ENCODE data around the gene OR8B3. TPM values are rescaled to one million over a fixed set of nuclear protein-coding genes. Genes with fewer than 3 reads are reported as not detected.

Gene OR8B3
- total and polyA plus RNA-seq, 10 of the 15 experiments (the other 5 are each of a cell fraction or from before 2014, with no cell fraction given): not detected

DNA sequence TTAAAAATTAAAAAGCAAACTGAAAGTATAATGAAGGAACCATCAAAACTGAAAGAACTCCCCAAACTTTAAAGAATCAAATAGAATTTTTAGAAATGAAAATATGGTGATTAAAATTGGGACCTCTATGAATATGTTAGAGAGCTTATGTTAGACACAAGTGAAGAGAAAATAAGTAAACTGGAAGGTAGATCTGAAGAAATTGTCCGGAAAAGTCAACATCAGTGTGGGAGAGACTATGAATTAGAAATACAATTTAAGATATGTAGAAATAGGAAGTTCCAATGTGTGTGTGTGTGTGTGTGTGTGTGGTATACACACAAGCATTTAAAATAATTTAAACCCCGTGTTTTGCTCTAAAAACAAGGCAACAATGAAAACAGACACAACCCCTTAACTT lies 30.8 kb upstream of the OR8B3 start:
- FAIRE-seq (no peak), ATAC-seq (no peak), DNase-seq (ENCODE audit: low read depth, low spot score) (no peak)
- H3K4me3 ChIP-seq: no peak overlapping the region
- SMC1A ChIA-PET (ENCODE audit: uncharacterized antibody, unreplicated experiment): interaction anchor here (1.7 kb wide), 1 partner anchor 28 kb away, joined by 3 read pairs; no protein-coding TSS in a partner anchor
- in situ Hi-C loops (cut with MboI) (no loop called here), intact Hi-C loops (cut with micrococcal nuclease; ENCODE audit: unreplicated experiment) (no loop called here)
- no peak overlapping the region for H3K27ac ChIP-seq (ENCODE audit: control insufficient read depth, insufficient read depth)
- POLR2A ChIA-PET: no interaction called here
- H3K79me2 ChIP-seq (ENCODE audit: control insufficient read depth, insufficient read depth, low read length): no peaks in the 10 kb centered on the region
- no peaks in the 10 kb centered on the region for H3K36me3 ChIP-seq (ENCODE audit: control insufficient read depth in 2 of 2, insufficient read depth in 2 of 2, low read length in 1 of 2)
- no peaks in the 10 kb centered on the region; the same call in 2 of the 3 replicates for H3K9me3 ChIP-seq (replicated peaks; ENCODE audit: control insufficient read depth, insufficient read depth, low read length)
- no peaks in the 10 kb centered on the region; a peak in 2 of 4 replicates for H3K27me3 ChIP-seq (replicated peaks in 1 of 2; ENCODE audit: control insufficient read depth in 2 of 2, insufficient read depth in 2 of 2, low read length in 1 of 2)
- H3K4me2 ChIP-seq (ENCODE audit: control insufficient read depth, insufficient read depth): no peak overlapping the region
- WGBS (ENCODE audit: insufficient coverage, insufficient replicate concordance, low lambda C conversion rate, missing lambda C conversion rate): 26% methylated on average over 2 of the region's 2 CpGs
- H3K9ac ChIP-seq (ENCODE audit: control insufficient read depth, insufficient read depth, low read length): no peak overlapping the region
- RAD21 ChIA-PET (ENCODE audit: unreplicated experiment): interaction anchor here (1.1 kb wide), 1 partner anchor 14 kb away, joined by 3 read pairs; no protein-coding TSS in a partner anchor
- no peaks in the 10 kb centered on the region for H3K4me1 ChIP-seq (ENCODE audit: control insufficient read depth, insufficient read depth, low read length)
- no TSS peak for BruUV-seq (replicated peaks)
- H4K20me1 ChIP-seq (ENCODE audit: control insufficient read depth, insufficient read depth): no peaks in the 10 kb centered on the region
- H2AFZ ChIP-seq (ENCODE audit: control insufficient read depth, low read depth, low read length): no peak overlapping the region
- CTCF ChIA-PET: interaction anchor here (1.7 kb wide), 1 partner anchor 14 kb away, joined by 5 read pairs; no protein-coding TSS in a partner anchor
- TF ChIP-seq DPF2 (IDR thresholded peaks at IDR 0.05) (no peak), PAX5 (IDR thresholded peaks at IDR 0.05; ENCODE audit: borderline replicate concordance, low read depth, low read length) (no peak), ATF7 (IDR thresholded peaks at IDR 0.05; ENCODE audit: low read depth) (no peak), POLR2AphosphoS2 (IDR thresholded peaks at IDR 0.05; ENCODE audit: low read depth, low read length) (no peak), NRF1 (conservative IDR thresholded peaks at IDR 0.05; ENCODE audit: low read depth, low read length) (no peak), BMI1 (IDR thresholded peaks at IDR 0.05; ENCODE audit: borderline replicate concordance) (no peak), RAD21 (IDR thresholded peaks at IDR 0.05; ENCODE audit: insufficient read depth, low read depth, low read length) (no peak), EP300 (IDR thresholded peaks at IDR 0.05; ENCODE audit: borderline replicate concordance in 1 of 2, control insufficient read depth in 1 of 2, low read depth in 2 of 2, low read length in 2 of 2) (no peak), JUNB (IDR thresholded peaks at IDR 0.05) (no peak), MTA2 (IDR thresholded peaks at IDR 0.05; ENCODE audit: low read depth) (no peak), POLR2AphosphoS5 (IDR thresholded peaks at IDR 0.05; ENCODE audit: low read length) (no peak), CREB1 (IDR thresholded peaks at IDR 0.05; ENCODE audit: low read depth) (no peak), BACH1 (IDR thresholded peaks at IDR 0.05; ENCODE audit: borderline replicate concordance) (no peak), RAD51 (IDR thresholded peaks at IDR 0.05) (no peak)
- TF ChIP-seq, protein P1, sequence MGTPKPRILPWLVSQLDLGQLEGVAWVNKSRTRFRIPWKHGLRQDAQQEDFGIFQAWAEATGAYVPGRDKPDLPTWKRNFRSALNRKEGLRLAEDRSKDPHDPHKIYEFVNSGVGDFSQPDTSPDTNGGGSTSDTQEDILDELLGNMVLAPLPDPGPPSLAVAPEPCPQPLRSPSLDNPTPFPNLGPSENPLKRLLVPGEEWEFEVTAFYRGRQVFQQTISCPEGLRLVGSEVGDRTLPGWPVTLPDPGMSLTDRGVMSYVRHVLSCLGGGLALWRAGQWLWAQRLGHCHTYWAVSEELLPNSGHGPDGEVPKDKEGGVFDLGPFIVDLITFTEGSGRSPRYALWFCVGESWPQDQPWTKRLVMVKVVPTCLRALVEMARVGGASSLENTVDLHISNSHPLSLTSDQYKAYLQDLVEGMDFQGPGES (IDR thresholded peaks at IDR 0.05): no peak
- TF ChIP-seq, protein P2, sequence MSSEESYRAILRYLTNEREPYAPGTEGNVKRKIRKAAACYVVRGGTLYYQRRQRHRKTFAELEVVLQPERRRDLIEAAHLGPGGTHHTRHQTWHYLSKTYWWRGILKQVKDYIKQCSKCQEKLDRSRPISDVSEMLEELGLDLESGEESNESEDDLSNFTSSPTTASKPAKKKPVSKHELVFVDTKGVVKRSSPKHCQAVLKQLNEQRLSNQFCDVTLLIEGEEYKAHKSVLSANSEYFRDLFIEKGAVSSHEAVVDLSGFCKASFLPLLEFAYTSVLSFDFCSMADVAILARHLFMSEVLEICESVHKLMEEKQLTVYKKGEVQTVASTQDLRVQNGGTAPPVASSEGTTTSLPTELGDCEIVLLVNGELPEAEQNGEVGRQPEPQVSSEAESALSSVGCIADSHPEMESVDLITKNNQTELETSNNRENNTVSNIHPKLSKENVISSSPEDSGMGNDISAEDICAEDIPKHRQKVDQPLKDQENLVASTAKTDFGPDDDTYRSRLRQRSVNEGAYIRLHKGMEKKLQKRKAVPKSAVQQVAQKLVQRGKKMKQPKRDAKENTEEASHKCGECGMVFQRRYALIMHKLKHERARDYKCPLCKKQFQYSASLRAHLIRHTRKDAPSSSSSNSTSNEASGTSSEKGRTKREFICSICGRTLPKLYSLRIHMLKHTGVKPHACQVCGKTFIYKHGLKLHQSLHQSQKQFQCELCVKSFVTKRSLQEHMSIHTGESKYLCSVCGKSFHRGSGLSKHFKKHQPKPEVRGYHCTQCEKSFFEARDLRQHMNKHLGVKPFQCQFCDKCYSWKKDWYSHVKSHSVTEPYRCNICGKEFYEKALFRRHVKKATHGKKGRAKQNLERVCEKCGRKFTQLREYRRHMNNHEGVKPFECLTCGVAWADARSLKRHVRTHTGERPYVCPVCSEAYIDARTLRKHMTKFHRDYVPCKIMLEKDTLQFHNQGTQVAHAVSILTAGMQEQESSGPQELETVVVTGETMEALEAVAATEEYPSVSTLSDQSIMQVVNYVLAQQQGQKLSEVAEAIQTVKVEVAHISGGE (CRISPR knock-in tag; IDR thresholded peaks at IDR 0.05): no peak
- TF ChIP-seq, protein P3, sequence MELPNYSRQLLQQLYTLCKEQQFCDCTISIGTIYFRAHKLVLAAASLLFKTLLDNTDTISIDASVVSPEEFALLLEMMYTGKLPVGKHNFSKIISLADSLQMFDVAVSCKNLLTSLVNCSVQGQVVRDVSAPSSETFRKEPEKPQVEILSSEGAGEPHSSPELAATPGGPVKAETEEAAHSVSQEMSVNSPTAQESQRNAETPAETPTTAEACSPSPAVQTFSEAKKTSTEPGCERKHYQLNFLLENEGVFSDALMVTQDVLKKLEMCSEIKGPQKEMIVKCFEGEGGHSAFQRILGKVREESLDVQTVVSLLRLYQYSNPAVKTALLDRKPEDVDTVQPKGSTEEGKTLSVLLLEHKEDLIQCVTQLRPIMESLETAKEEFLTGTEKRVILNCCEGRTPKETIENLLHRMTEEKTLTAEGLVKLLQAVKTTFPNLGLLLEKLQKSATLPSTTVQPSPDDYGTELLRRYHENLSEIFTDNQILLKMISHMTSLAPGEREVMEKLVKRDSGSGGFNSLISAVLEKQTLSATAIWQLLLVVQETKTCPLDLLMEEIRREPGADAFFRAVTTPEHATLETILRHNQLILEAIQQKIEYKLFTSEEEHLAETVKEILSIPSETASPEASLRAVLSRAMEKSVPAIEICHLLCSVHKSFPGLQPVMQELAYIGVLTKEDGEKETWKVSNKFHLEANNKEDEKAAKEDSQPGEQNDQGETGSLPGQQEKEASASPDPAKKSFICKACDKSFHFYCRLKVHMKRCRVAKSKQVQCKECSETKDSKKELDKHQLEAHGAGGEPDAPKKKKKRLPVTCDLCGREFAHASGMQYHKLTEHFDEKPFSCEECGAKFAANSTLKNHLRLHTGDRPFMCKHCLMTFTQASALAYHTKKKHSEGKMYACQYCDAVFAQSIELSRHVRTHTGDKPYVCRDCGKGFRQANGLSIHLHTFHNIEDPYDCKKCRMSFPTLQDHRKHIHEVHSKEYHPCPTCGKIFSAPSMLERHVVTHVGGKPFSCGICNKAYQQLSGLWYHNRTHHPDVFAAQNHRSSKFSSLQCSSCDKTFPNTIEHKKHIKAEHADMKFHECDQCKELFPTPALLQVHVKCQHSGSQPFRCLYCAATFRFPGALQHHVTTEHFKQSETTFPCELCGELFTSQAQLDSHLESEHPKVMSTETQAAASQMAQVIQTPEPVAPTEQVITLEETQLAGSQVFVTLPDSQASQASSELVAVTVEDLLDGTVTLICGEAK (IDR thresholded peaks at IDR 0.05; ENCODE audit: borderline replicate concordance): no peak

Data from GM12878 (cell line).